Right ventricle myocardium superior (tissue), 1 donor: Measurements from ENCODE around the gene TCAP. TPM values are rescaled to one million over a fixed set of nuclear protein-coding genes. Genes with fewer than 3 reads are reported as not detected.
A peak's percentile ranks its signal among the peaks of the same experiment; 100 is the strongest.

Source experiments
- ATAC-seq: fragments of 200-7000 bp; cut with Tn5 transposase; one replicate; pipeline ENCODE4 v1.9.1; 2020; ENCODE audit warnings: mild to moderate bottlenecking; ENCODE audit not compliant: poor library complexity
- DNase-seq: peaks from one replicate; pipeline ENCODE4 v3.0.0-alpha.2; 2020
- intact Hi-C: fragments of 100-400 bp; cut with DNase I; formaldehyde crosslinking; loops from one replicate; pipeline ENCODE4 v1.11.2; 2022
- total RNA-seq: library from RNA; stranded (reverse); fragmentation: NEBNext Ultra II Directional; extraction: Animal tissue kit (Norgen Biotek cat#: 25700); gene quantifications from one replicate; pipeline ENCODE4 v1.2.1, GENCODE V29; 2021
- donor health status: DM: no; HTN: yes; CAD: no; lungs with severe emphysema.

TCAP gene
- total RNA-seq, 1 donor from 2014 or later, result 5,900 TPM

GRCh38 chr17:39641883-39642282 is 23.3 kb upstream of the TCAP start:
- DNase-seq (no peak), ATAC-seq (no peak)
- intact Hi-C loops, result no loop called here

GRCh38 chr17:39642291-39643074 is 22.7 kb upstream of the TCAP start:
- ATAC-seq (no peak), DNase-seq (no peak)
- intact Hi-C loops, result no loop called here

DNA sequence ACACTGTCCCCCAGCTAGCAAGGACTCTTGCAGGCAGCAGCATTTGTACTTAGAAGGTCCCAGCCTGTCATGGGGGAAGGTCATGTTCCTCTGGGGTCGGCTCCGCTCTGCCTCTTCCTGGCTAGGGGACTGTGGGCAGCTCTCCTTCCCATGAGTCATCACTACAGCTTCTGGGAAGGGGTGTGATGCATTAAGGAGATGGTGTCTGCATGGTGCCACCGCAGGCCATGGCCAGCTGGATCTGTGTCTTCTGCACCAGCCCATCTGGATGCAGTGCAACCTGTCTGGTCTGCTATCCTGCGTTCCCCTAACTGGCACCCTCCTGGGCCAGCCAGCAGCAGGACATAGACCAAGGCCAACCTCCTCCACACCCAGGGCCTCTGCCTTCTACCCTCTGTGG is 21.9 kb upstream of the TCAP start:
- ATAC-seq (no peak), DNase-seq (no peak)
- intact Hi-C loops, result no loop called here

GRCh38 chr17:39647256-39647655 is 17.9 kb upstream of the TCAP start:
- intact Hi-C loops, result no loop called here
- DNase-seq (no peak), ATAC-seq (no peak)

DNA sequence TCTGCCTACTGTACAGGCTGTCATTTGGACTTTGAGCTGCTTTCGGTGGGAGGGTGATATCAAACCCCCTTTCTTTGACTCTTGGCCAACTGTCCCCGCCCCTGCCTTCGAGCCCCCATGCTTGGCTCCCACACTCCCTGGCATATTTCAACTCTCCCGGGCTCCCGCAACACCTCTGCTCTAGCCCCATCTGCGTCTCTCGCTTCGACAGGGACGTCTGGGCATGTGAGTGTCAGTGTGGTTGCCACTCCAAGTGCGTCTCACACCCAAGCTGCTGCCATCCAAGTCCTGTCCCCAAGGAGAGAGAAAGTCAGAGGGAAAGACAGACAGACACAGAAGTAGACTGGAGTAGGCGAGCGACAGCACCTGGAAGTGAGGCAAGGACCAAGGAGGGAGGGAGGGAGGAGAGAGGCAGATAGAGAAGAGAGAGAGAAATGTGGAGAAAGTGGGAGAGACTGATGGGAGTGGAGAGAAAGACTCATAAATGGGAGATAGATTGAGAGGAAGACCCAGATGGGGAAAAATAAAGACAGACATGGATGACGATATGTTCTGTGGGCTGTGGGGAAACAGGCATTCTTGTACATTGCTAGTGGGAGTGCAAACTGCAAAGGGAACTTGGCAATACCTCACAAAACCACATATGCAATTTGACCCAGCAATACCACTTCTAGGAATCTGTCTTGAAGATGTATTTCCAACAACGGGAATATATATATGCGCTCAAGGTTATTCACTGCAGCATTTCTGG is 16.4 kb upstream of the TCAP start:
- DNase-seq, result no peak
- intact Hi-C loops, result no loop called here
- no peak for ATAC-seq

DNA sequence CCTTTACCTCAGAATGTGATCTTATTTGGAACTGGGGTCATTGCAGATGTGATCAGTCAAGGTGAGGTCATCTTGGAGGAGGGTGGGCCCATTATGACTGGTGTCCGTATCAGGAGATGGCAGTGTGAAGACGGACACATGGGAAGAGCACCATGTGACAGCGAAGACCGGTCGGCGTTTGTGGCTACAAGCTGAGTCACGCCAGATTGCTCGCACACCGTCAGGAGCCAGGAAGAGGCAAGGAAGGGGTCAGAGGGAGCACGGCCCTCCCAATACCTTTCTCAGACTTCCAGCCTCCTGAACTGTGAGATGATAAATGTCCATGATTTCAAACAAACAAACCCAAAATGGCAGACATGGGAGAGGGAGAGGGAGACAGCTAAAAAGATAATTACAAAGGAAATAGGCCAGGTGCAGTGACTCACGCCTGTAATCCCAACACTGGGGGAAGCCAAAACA is 15.0 kb upstream of the TCAP start:
- intact Hi-C loops, result no loop called here
- DNase-seq (no peak), ATAC-seq (no peak)

- ATAC-seq, result no peak
- DNase-seq, result no peak
- intact Hi-C loops, result no loop called here
Measured at GRCh38 chr17:39651923-39652586, 13.1 kb upstream of the TCAP start.

- intact Hi-C loops, result no loop called here
- DNase-seq (no peak), ATAC-seq (no peak)
Measured at GRCh38 chr17:39652587-39653315, 12.4 kb upstream of the TCAP start.

GRCh38 chr17:39653316-39653661 is 11.9 kb upstream of the TCAP start:
- DNase-seq, result no peak
- no peak for ATAC-seq
- intact Hi-C loops, result no loop called here

DNA sequence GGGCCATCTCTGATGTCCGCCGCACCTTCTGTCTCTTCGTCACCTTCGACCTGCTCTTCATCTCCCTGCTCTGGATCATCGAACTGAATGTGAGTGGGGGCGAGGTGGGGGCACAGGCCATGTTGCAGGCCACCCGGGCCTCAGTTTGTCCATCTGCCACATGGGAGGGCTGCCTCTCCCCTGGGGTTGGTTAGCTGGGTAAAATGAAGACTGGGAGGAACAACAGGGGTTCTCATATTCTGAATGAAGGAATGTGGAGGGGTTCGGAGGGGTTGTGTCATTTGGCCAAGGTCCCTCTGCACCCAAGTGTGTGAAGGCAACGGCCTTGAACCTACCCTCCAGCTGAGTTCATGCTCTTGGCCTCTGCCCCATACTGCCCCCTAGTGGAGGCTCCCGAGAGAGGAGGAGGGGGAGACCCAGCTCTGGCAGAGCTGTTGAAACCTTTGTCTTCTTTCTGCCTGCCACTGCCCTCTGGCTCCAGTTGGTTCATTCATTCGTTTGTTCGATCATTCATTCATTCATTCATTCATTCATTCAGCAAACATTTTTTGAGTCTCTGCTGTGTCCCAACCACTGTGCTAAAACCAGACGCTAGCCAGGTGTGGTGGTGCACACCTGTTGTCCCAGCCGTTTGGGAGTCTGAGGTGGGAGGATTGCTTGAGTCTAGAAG is 11.4 kb upstream of the TCAP start:
- DNase-seq, result peak; percentile 76
- intact Hi-C loops, result no loop called here
- ATAC-seq, result peak; percentile 53

DNA sequence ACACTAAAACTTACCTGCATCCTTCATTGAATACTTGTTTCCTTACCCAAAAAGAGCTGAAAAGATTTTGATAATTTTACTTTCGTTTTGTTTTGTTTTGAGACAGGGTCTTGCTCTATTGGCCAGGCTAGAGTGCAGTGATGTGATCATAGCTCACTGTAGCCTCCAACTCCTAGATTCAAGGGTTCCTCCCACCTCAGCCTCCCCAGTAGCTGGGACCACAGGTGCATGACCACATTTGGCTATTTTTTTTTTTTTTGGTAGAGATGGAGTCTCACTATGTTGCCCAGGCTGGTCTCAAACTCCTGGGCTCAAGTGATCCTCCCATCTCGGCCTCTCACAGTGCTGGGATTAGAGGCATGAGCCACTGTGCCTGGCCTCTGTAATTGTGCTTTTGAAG is 10.0 kb upstream of the TCAP start:
- intact Hi-C loops, result no loop called here
- ATAC-seq (no peak), DNase-seq (no peak)

DNA sequence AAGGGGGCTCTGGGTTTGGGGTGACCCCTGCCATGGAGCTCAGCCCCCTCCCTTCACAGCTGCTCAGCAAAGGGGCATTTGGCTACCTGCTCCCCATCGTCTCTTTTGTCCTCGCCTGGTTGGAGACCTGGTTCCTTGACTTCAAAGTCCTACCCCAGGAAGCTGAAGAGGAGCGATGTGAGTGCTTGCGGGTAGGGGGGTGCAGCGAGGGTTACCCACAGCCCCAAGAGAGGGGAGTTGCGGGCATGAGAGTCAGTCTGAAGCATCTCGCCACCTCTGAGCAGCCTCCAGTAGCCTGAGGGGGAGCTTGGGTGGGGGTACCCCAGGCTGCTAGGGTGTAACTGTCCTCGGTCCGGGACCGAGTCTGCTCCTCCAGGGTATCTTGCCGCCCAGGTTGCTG is 6.8 kb upstream of the TCAP start:
- ATAC-seq, result no peak

DNA sequence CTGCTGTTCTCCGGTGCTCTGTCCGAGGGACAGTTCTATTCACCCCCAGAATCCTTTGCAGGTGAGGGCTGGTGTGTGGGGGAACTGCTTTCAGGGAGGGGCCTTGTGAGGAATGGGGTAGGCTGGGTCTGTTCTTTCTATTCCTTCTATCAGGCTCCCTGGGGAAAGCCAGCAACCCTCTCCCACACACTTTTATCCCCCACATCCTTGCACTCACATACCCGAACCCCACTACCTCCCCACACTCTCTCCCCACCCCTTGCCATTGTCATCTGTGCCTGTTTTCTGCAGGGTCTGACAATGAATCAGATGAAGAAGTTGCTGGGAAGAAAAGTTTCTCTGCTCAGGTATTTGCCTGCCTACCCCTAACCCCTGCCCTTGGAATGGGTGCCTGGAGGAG is 6.4 kb upstream of the TCAP start:
- ATAC-seq (no peak), DNase-seq (no peak)
- intact Hi-C loops, result no loop called here

More for the DNA sequence above, 6.8 kb upstream of the TCAP start:
- no peak for DNase-seq
- intact Hi-C loops, result no loop called here

- no peak for ATAC-seq
- intact Hi-C loops, result no loop called here
- DNase-seq, result no peak
Measured at GRCh38 chr17:39659279-39660010, 5.7 kb upstream of the TCAP start.

- no peak for ATAC-seq
- intact Hi-C loops, result no loop called here
- DNase-seq, result no peak
Measured at GRCh38 chr17:39660011-39660360, 5.2 kb upstream of the TCAP start.

GRCh38 chr17:39660397-39661385 is 4.5 kb upstream of the TCAP start:
- peak; percentile 11 for ATAC-seq
- intact Hi-C loops, result no loop called here
- peak; percentile 74 for DNase-seq
